Stimulated activated CD4-positive, alpha-beta T cell treated with anti-CD3 and anti-CD28 coated beads, Interleukin-1b, Interleukin-23, amount 100 ng/mL, for 24 hours (primary cell): ENCODE measurements around the gene TRAF2.

ENCODE experiments used
- DNase-seq, 4 experiments: peaks; one replicate each; pipeline ENCODE4 v3.0.0-alpha.2; 2020; ENCODE audit warnings: low read depth in 4 of 4, low spot score in 1 of 4

Gene TRAF2

GRCh38 chr9:136973618-136974617, 87.6 kb downstream of the TRAF2 start:
- DNase-seq, result no peak

DNA sequence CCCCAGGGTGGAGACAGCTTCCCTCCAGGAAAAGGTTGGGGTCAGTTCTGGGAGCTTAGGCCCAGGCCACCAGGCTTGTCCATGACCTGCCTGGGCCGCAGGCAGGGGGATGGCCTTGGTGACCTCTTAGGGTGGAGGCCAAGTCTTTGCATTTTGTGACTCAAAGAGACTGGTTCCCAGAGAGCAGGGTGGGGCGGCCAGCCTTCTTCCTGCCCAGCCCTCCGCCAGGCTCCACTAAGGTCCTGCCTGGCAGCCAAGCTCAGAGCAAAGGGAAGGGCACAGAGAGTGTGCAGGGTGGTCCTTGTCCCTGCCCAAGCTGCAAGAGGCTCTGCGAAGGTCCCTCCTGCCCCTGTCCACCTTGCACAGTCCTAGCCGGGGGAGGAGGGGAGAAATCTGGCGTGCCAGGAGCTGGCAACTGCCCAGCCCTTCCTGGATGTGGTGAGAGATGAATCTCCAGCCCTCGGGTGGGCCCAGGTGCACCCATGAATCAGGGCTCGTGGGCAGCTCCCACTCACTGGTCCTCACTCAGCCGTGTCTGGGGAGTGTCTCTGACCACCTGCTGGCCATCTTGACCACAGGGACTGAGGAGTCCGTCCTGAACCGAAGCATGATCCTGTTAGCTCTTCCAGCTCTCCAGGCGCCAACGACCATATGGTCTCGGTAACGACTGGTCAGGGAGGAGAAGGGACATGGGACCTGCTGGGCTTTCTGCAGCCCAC, 88.7 kb downstream of the TRAF2 start:
- no peak for DNase-seq

GRCh38 chr9:136975644-136976043, 89.3 kb downstream of the TRAF2 start:
- DNase-seq, result no peak
